Measurements from ENCODE around the gene CMIP.

- TF ChIP-seq POLR2A (IDR thresholded peaks at IDR 0.05) (no peak), CTCF (IDR thresholded peaks at IDR 0.05) (no peak)
Observed at GRCh38 chr16:81566086-81567007, 121.7 kb downstream of the CMIP start.

Data from thyroid gland (tissue), 4 donors.